CD14-positive monocyte (primary cell): ENCODE data around the gene LHB. TPM values are rescaled to one million over a fixed set of nuclear protein-coding genes. Genes with fewer than 3 reads are reported as not detected.
"Not testable (repeated sequence)": the region's sequence is repeated elsewhere in the genome, so short reads cannot be mapped to it uniquely, and the experiment has no call there.

Source experiments
- DNase-seq, 3 donors: peaks; one replicate each; pipeline ENCODE4 v3.0.0-alpha.2; 2011 to 2022
- H2AFZ ChIP-seq: 2 replicates; pipeline ENCODE4 v1.6.0; 2012; ENCODE audit warnings: mild to moderate bottlenecking, low read depth, low read length, inconsistent platforms; ENCODE audit not compliant: insufficient read depth, poor library complexity, severe bottlenecking
- H3K27ac ChIP-seq, 2 donors: 1 replicate in 1 of 2; 2 replicates in 1 of 2; pipeline ENCODE4 v1.5.1; 2012 to 2013; ENCODE audit warnings: low read length in 2 of 2, control low read depth in 1 of 2, inconsistent platforms in 1 of 2, low read depth in 1 of 2, mild to moderate bottlenecking in 1 of 2
- H3K27me3 ChIP-seq, 2 donors: one replicate each; pipeline versions ENCODE4 v1.6.0 to v1.6.1; 2011 to 2013; ENCODE audit warnings: low read length in 2 of 2; ENCODE audit not compliant: control insufficient read depth in 2 of 2, insufficient read depth in 2 of 2
- H3K36me3 ChIP-seq, 2 donors: replicated peaks in 1 of 2; 1 replicate in 1 of 2; 2 replicates in 1 of 2; pipeline versions ENCODE4 v1.5.1 to v1.6.1; 2012 to 2013; ENCODE audit warnings: low read length in 2 of 2, control low read depth in 1 of 2, inconsistent platforms in 1 of 2, mild to moderate bottlenecking in 1 of 2; ENCODE audit not compliant: insufficient read depth in 2 of 2, control insufficient read depth in 1 of 2
- H3K4me1 ChIP-seq, 2 donors: 1 replicate in 1 of 2; 2 replicates in 1 of 2; pipeline versions ENCODE4 v1.5.1 to v1.6.1; 2012 to 2013; ENCODE audit warnings: low read length in 2 of 2, control low read depth in 1 of 2, inconsistent platforms in 1 of 2, mild to moderate bottlenecking in 1 of 2, moderate library complexity in 1 of 2; ENCODE audit not compliant: insufficient read depth in 2 of 2, control insufficient read depth in 1 of 2
- H3K4me2 ChIP-seq: replicated peaks from 2 replicates; pipeline ENCODE3; 2012; ENCODE audit warnings: low read length, moderate library complexity, mild to moderate bottlenecking; ENCODE audit not compliant: poor library complexity, severe bottlenecking; ENCODE audit errors: extremely low read depth
- H3K4me3 ChIP-seq, 3 experiments: fragments of 200-600 bp in 1 of 3; sonication (generic) in 1 of 3; replicated peaks in 1 of 3; 1 replicate in 2 of 3; 2 replicates in 1 of 3; pipeline ENCODE4 v1.5.1; 2011 to 2013; ENCODE audit warnings: low read length in 3 of 3, mild to moderate bottlenecking in 3 of 3, control low read depth in 2 of 3, low read depth in 2 of 3, inconsistent platforms in 1 of 3, moderate library complexity in 1 of 3
- H3K79me2 ChIP-seq: 2 replicates; pipeline ENCODE4 v1.6.0; 2012; ENCODE audit warnings: mild to moderate bottlenecking, control low read depth, inconsistent platforms, low read length, moderate library complexity; ENCODE audit not compliant: insufficient read depth
- H3K9ac ChIP-seq: 2 replicates; pipeline ENCODE4 v1.6.0; 2017; ENCODE audit warnings: low read length, mild to moderate bottlenecking; ENCODE audit not compliant: insufficient read depth, poor library complexity, severe bottlenecking
- H3K9me3 ChIP-seq, 2 donors: replicated peaks in 1 of 2; 1 replicate in 1 of 2; 2 replicates in 1 of 2; pipeline versions ENCODE4 v1.5.1 to v1.6.1; 2012 to 2013; ENCODE audit warnings: low read length in 2 of 2, control low read depth in 1 of 2; ENCODE audit not compliant: control insufficient read depth in 1 of 2, insufficient read depth in 1 of 2
- H4K20me1 ChIP-seq: 2 replicates; pipeline ENCODE4 v1.6.0; 2012; ENCODE audit warnings: mild to moderate bottlenecking, low read length, control low read depth, moderate library complexity; ENCODE audit not compliant: insufficient read depth
- H3K27ac Mint-ChIP-seq, 7 donors: one replicate each; pipeline ENCODE4 v1.8.0; 2020; ENCODE audit warnings: mild to moderate bottlenecking in 7 of 7, mixed read lengths in 7 of 7, moderate library complexity in 6 of 7, inconsistent platforms in 2 of 7
- H3K27me3 Mint-ChIP-seq, 3 donors: one replicate each; pipeline ENCODE4 v1.8.0; 2021 to 2022; ENCODE audit warnings: low read depth in 3 of 3, mild to moderate bottlenecking in 3 of 3, mixed read lengths in 3 of 3, moderate library complexity in 3 of 3, inconsistent platforms in 1 of 3
- H3K36me3 Mint-ChIP-seq, 2 donors: one replicate each; pipeline ENCODE4 v1.8.0; 2020; ENCODE audit warnings: mixed read lengths in 2 of 2, inconsistent platforms in 1 of 2, mild to moderate bottlenecking in 1 of 2
- H3K4me1 Mint-ChIP-seq: one replicate; pipeline ENCODE4 v1.8.0; 2020; ENCODE audit warnings: mild to moderate bottlenecking, mixed read lengths
- H3K4me3 Mint-ChIP-seq, 2 donors: one replicate each; pipeline ENCODE4 v1.8.0; 2020; ENCODE audit warnings: mild to moderate bottlenecking in 2 of 2, mixed read lengths in 2 of 2, moderate library complexity in 1 of 2
- H3K9me3 Mint-ChIP-seq, 7 donors: one replicate each; pipeline ENCODE4 v1.8.0; 2020 to 2022; ENCODE audit warnings: mixed read lengths in 7 of 7, mild to moderate bottlenecking in 6 of 7, moderate library complexity in 6 of 7, inconsistent platforms in 2 of 7
- CTCF ChIP-seq: fragments of 200-600 bp; IDR thresholded peaks from one replicate; pipeline ENCODE4 v1.8.0; 2022; ENCODE audit warnings: antibody characterized with exemption, mild to moderate bottlenecking
- WGBS: methylation state at CpG from one replicate; pipeline ENCODE4 v1.1.5; 2013; ENCODE audit warnings: missing lambda C conversion rate; ENCODE audit not compliant: insufficient coverage; 5-methylcytosine and 5-hydroxymethylcytosine counted together
- intact Hi-C, 2 donors: fragments of 100-400 bp; cut with micrococcal nuclease; formaldehyde crosslinking; loops; one replicate each; pipeline versions ENCODE4 v1.15.0 to v1.15.1; 2023
- polyA plus RNA-seq, 3 donors: library from polyadenylated mRNA; depleted of rRNA in 1 of 3; unstranded in 2 of 3; stranded (reverse) in 1 of 3; fragments of 300-500 nt in 2 of 3; fragments of >200 nt in 1 of 3; fragmentation: Illumina TruSeq in 2 of 3; gene quantifications; 1 replicate in 2 of 3; 2 replicates in 1 of 3; pipeline ENCODE4 v1.2.3, GENCODE V29; 2012 to 2021

LHB gene
- polyA plus RNA-seq, 3 donors: 0.48 TPM; not detected in 2

GRCh38 chr19:49042177-49042576, 25.3 kb upstream of the LHB start:
- H3K4me2 ChIP-seq: no peak overlapping the region
- 92% methylated on average over 12 of the region's 17 CpGs for WGBS
- H3K27ac Mint-ChIP-seq: no peak overlapping the region

GRCh38 chr19:49039736-49040135, 22.8 kb upstream of the LHB start:
- H3K4me1 ChIP-seq, H3K79me2 ChIP-seq, H4K20me1 ChIP-seq, H3K36me3 ChIP-seq, intact Hi-C loops, H3K27ac Mint-ChIP-seq, H3K4me2 ChIP-seq, H3K4me3 Mint-ChIP-seq, H3K9me3 Mint-ChIP-seq, H3K4me3 ChIP-seq, H3K27me3 ChIP-seq, DNase-seq, H3K4me1 Mint-ChIP-seq, H3K27ac ChIP-seq, H2AFZ ChIP-seq, H3K9ac ChIP-seq, H3K9me3 ChIP-seq, H3K36me3 Mint-ChIP-seq: not testable (repeated sequence)
- peaks cover 2 to 11% (median 7%) of the 10 kb centered on the region in 3 donors for H3K27me3 Mint-ChIP-seq
- WGBS: no CpG with 5 or more reads among the region's 9 CpGs

More at GRCh38 chr19:49042177-49042576, 25.3 kb upstream of the LHB start:
- H4K20me1 ChIP-seq: no peaks in the 10 kb centered on the region
- H3K79me2 ChIP-seq: no peaks in the 10 kb centered on the region
- Mint-ChIP-seq H3K27me3 (peaks cover 2 to 10% (median 5%) of the 10 kb centered on the region in 3 donors), H3K36me3 (no peaks in the 10 kb centered on the region), H3K9me3 (no peaks in the 10 kb centered on the region), H3K4me3 (no peak overlapping the region), H3K4me1 (no peaks in the 10 kb centered on the region)
- H2AFZ ChIP-seq: no peak overlapping the region
- H3K4me3 ChIP-seq: no peak overlapping the region
- no peaks in the 10 kb centered on the region for H3K4me1 ChIP-seq
- H3K27me3 ChIP-seq: no peaks in the 10 kb centered on the region
- no peak overlapping the region for H3K27ac ChIP-seq
- no peak for DNase-seq
- TF ChIP-seq CTCF: no peak
- H3K9ac ChIP-seq: no peak overlapping the region
- H3K36me3 ChIP-seq: no peaks in the 10 kb centered on the region
- intact Hi-C loops: no loop called here
- no peaks in the 10 kb centered on the region for H3K9me3 ChIP-seq

GRCh38 chr19:49038557-49039276, 21.8 kb upstream of the LHB start:
- H3K9me3 Mint-ChIP-seq, H3K27ac Mint-ChIP-seq, H3K27me3 ChIP-seq, H3K27ac ChIP-seq, H3K4me1 ChIP-seq, DNase-seq, H4K20me1 ChIP-seq, H3K9ac ChIP-seq, intact Hi-C loops, H3K36me3 ChIP-seq, H3K36me3 Mint-ChIP-seq, H3K4me3 ChIP-seq, H3K4me1 Mint-ChIP-seq, H2AFZ ChIP-seq, H3K4me3 Mint-ChIP-seq, H3K9me3 ChIP-seq, H3K79me2 ChIP-seq, H3K4me2 ChIP-seq: not testable (repeated sequence)
- 90% methylated on average over 12 of the region's 26 CpGs for WGBS
- peaks cover 2 to 11% (median 7%) of the 10 kb centered on the region in 3 donors for H3K27me3 Mint-ChIP-seq

GRCh38 chr19:49038111-49038510, 21.2 kb upstream of the LHB start:
- H3K9me3 ChIP-seq, H2AFZ ChIP-seq, intact Hi-C loops, H3K4me2 ChIP-seq, H3K36me3 Mint-ChIP-seq, H3K4me3 Mint-ChIP-seq, H3K27me3 Mint-ChIP-seq, H3K9ac ChIP-seq, H3K4me1 ChIP-seq, H3K27ac Mint-ChIP-seq, H3K4me1 Mint-ChIP-seq, H3K4me3 ChIP-seq, DNase-seq, H3K27me3 ChIP-seq, H3K27ac ChIP-seq, H3K79me2 ChIP-seq, H4K20me1 ChIP-seq, H3K9me3 Mint-ChIP-seq, H3K36me3 ChIP-seq: not testable (repeated sequence)
- WGBS: no CpG with 5 or more reads among the region's 8 CpGs
